ENCODE results near the gene TMEFF1. TPM values are rescaled to one million over a fixed set of nuclear protein-coding genes. Genes with fewer than 3 reads are reported as not detected.

TMEFF1 gene
- total and polyA plus RNA-seq, 2 of the 8 experiments (the other 6 are each of a cell fraction or from before 2014, with no cell fraction given) = 13.5 to 68.2 TPM

DNA sequence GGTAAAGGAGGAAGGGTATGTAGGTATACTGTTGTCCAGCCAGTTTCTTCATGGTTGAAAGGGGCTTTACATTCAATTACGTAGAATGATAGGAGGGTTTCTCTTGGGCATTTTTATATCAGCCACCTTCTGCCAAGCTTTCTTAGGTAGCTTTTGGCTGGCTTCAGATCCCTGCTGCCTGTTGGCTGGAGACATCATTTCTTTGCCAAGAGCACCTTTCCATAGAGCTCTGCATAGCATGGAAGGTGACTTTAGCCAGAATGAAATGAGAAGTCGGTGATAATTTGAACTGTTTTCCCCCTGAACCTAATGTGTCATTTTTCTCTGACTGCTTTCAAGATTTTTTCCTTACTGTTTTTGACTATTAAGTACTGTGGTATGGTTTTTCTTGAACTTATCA lies 26.9 kb downstream of the TMEFF1 start:
- FAIRE-seq (no peak), DNase-seq (ENCODE audit: low read depth in 1 of 2, low spot score in 2 of 2) (no peak)
- peaks cover 9 to 14% of the 10 kb centered on the region in 2 experiments for H4K20me1 ChIP-seq (replicated peaks in 1 of 2; ENCODE audit: control insufficient read depth in 1 of 2, insufficient read depth in 2 of 2, low read length in 2 of 2)
- no peak overlapping the region for H3K4ac ChIP-seq (replicated peaks; ENCODE audit: insufficient read length, low read depth, low read length)
- no peak overlapping the region for H2BK20ac ChIP-seq (ENCODE audit: low read length)
- H3K4me2 ChIP-seq (ENCODE audit: insufficient read depth in 1 of 2, low read depth in 2 of 2, low read length in 2 of 2) = no peak overlapping the region
- no peak overlapping the region for H3K14ac ChIP-seq (ENCODE audit: insufficient read length)
- peaks cover 0 to 5% (median 3%) of the 10 kb centered on the region in 4 experiments; a peak in 2 of 7 replicates for H3K4me1 ChIP-seq (replicated peaks in 1 of 4; ENCODE audit: control insufficient read depth in 3 of 4, insufficient read depth in 4 of 4, low read length in 3 of 4)
- H3K23ac ChIP-seq (ENCODE audit: insufficient read length) = no peak overlapping the region
- H4K8ac ChIP-seq (ENCODE audit: extremely low read depth, insufficient read depth, low read length) = no peak overlapping the region
- no peak overlapping the region for H2BK5ac ChIP-seq (ENCODE audit: low read depth, low read length)
- 94% methylated on average over 2 of the region's 2 CpGs; no CpG with 5 or more reads in 1 of the 2 experiments for WGBS, 2 experiments (ENCODE audit: extremely low coverage in 1 of 2, insufficient coverage in 1 of 2, insufficient read length in 1 of 2, insufficient replicate concordance in 2 of 2, low coverage in 1 of 2, low lambda C conversion rate in 2 of 2, missing lambda C conversion rate in 1 of 2)
- no peak overlapping the region for H3K4me3 ChIP-seq (ENCODE audit: extremely low read depth in 1 of 4, insufficient read depth in 2 of 4, low read depth in 3 of 4, low read length in 4 of 4)
- H4K91ac ChIP-seq (replicated peaks; ENCODE audit: insufficient read length, low read length) = no peak overlapping the region
- H2AK5ac ChIP-seq (ENCODE audit: low read depth, low read length) = no peak overlapping the region
- CTCF ChIA-PET (ENCODE audit: partially characterized antibody) = no interaction called here
- POLR2A ChIA-PET (ENCODE audit: partially characterized antibody) = no interaction called here
- H3K27ac ChIP-seq (ENCODE audit: low read depth, low read length) = no peak overlapping the region
- H3K56ac ChIP-seq (replicated peaks; ENCODE audit: insufficient read length, low read depth, low read length) = no peak overlapping the region
- H2BK15ac ChIP-seq (ENCODE audit: low read length) = no peak overlapping the region
- H3K36me3 ChIP-seq (ENCODE audit: control insufficient read depth in 2 of 4, insufficient read depth in 4 of 4, low read length in 3 of 4) = peaks cover 0 to 44% (median 10%) of the 10 kb centered on the region in 4 experiments; a peak in 5 of 8 replicates
- no peak overlapping the region for H2BK12ac ChIP-seq (ENCODE audit: low read depth, low read length)
- peaks cover 8 to 88% of the 10 kb centered on the region in 2 experiments; a peak in 3 of 4 replicates for H3K79me2 ChIP-seq (ENCODE audit: control insufficient read depth in 1 of 2, insufficient read depth in 2 of 2, low read length in 2 of 2)
- no peaks in the 10 kb centered on the region for H3K23me2 ChIP-seq (ENCODE audit: low read depth, low read length)
- H3K79me1 ChIP-seq (ENCODE audit: low read depth, low read length) = peaks cover 4% of the 10 kb centered on the region; the same call in 1 of the 2 replicates
- no peak overlapping the region for H3K18ac ChIP-seq (ENCODE audit: extremely low read depth, low read length)
- H3K9ac ChIP-seq (replicated peaks in 1 of 4; ENCODE audit: extremely low read depth in 1 of 4, low read depth in 3 of 4, low read length in 3 of 4) = no peak overlapping the region
- H3K27me3 ChIP-seq (replicated peaks in 1 of 4; ENCODE audit: control insufficient read depth in 3 of 4, extremely low read depth in 1 of 4, insufficient read depth in 3 of 4, low read length in 3 of 4) = no peaks in the 10 kb centered on the region
- no peak overlapping the region for H2AFZ ChIP-seq (ENCODE audit: low read length)
- H2BK120ac ChIP-seq (replicated peaks; ENCODE audit: low read depth, low read length) = no peak overlapping the region
- no peak overlapping the region for H4K5ac ChIP-seq (ENCODE audit: insufficient read length, low read depth, low read length)
- no peaks in the 10 kb centered on the region for H3K9me3 ChIP-seq (ENCODE audit: insufficient read depth in 2 of 2, low read depth in 1 of 2, low read length in 1 of 2)
- TF ChIP-seq BACH1 (IDR thresholded peaks at IDR 0.05; ENCODE audit: low read length) (no peak), EP300 (IDR thresholded peaks at IDR 0.05; ENCODE audit: borderline replicate concordance in 1 of 2, low read depth in 2 of 2, low read length in 2 of 2) (no peak), KDM5A (IDR thresholded peaks at IDR 0.05; ENCODE audit: low read length) (no peak), CBX8 (IDR thresholded peaks at IDR 0.05; ENCODE audit: borderline replicate concordance, low read depth, low read length) (no peak), JUN (IDR thresholded peaks at IDR 0.05; ENCODE audit: low read depth, low read length) (no peak), SIRT6 (IDR thresholded peaks at IDR 0.05; ENCODE audit: low read length) (no peak), RBBP5 (IDR thresholded peaks at IDR 0.05; ENCODE audit: borderline replicate concordance, low read depth, low read length) (no peak), RAD21 (IDR thresholded peaks at IDR 0.05 in 1 of 2, conservative IDR thresholded peaks at IDR 0.05 in 1 of 2; ENCODE audit: low read depth in 2 of 2, low read length in 2 of 2) (no peak), RFX5 (IDR thresholded peaks at IDR 0.05; ENCODE audit: borderline replicate concordance, low read depth, low read length) (no peak), ATF2 (IDR thresholded peaks at IDR 0.05; ENCODE audit: low read length) (no peak), CEBPB (IDR thresholded peaks at IDR 0.05; ENCODE audit: low read depth, low read length) (no peak), FOSL1 (IDR thresholded peaks at IDR 0.05; ENCODE audit: insufficient read depth, low read depth, low read length) (no peak)
